ENCODE results near the gene PTPRC. TPM values are rescaled to one million over a fixed set of nuclear protein-coding genes. Genes with fewer than 3 reads are reported as not detected.

Gene PTPRC
- total RNA-seq, 2 donors from 2014 or later = 11.2 to 18.7 TPM

GRCh38 chr1:198681252-198681651 is 42.4 kb downstream of the PTPRC start:
- H3K9ac ChIP-seq (ENCODE audit: low read depth in 2 of 2, low read length in 2 of 2) = no peak overlapping the region
- H3K4me3 ChIP-seq = no peak overlapping the region
- peak overlapping the region; percentile 42 for H3K27ac ChIP-seq
- intact Hi-C loops (cut with DNase I) = no loop called here
- no peaks in the 10 kb centered on the region for H3K27me3 ChIP-seq
- no peak for DNase-seq
- no peaks in the 10 kb centered on the region for H3K9me3 ChIP-seq
- H3K4me1 ChIP-seq = no peaks in the 10 kb centered on the region
- H3K36me3 ChIP-seq = no peaks in the 10 kb centered on the region
- TF ChIP-seq CTCF (IDR thresholded peaks at IDR 0.05) = no peak

GRCh38 chr1:198681831-198682759 is 43.3 kb downstream of the PTPRC start:
- Histone ChIP-seq H3K36me3 (no peaks in the 10 kb centered on the region), H3K9me3 (no peaks in the 10 kb centered on the region), H3K27me3 (no peaks in the 10 kb centered on the region), H3K9ac (ENCODE audit: low read depth in 2 of 2, low read length in 2 of 2) (no peak overlapping the region), H3K4me3 (no peak overlapping the region), H3K27ac (peak overlapping the region; percentile 42), H3K4me1 (no peaks in the 10 kb centered on the region)
- TF ChIP-seq CTCF (IDR thresholded peaks at IDR 0.05) = no peak
- DNase-seq = peak; percentile 63
- intact Hi-C loops (cut with DNase I) = no loop called here

- no peaks in the 10 kb centered on the region for H3K4me1 ChIP-seq
- intact Hi-C loops (cut with DNase I) = no loop called here
- H3K9ac ChIP-seq (ENCODE audit: low read depth in 2 of 2, low read length in 2 of 2) = no peak overlapping the region
- H3K27me3 ChIP-seq = no peaks in the 10 kb centered on the region
- H3K36me3 ChIP-seq = no peaks in the 10 kb centered on the region
- no peak for TF ChIP-seq CTCF (IDR thresholded peaks at IDR 0.05)
- no peak for DNase-seq
- H3K9me3 ChIP-seq = no peaks in the 10 kb centered on the region
- H3K4me3 ChIP-seq = no peak overlapping the region
- peak overlapping the region; percentile 42 for H3K27ac ChIP-seq
Measured at GRCh38 chr1:198682850-198683249, 44.0 kb downstream of the PTPRC start.

GRCh38 chr1:198683449-198683848 is 44.6 kb downstream of the PTPRC start:
- intact Hi-C loops (cut with DNase I) = no loop called here

More at GRCh38 chr1:198683449-198683848, 44.6 kb downstream of the PTPRC start:
- Histone ChIP-seq H3K9me3 (no peaks in the 10 kb centered on the region), H3K4me3 (no peak overlapping the region), H3K27me3 (no peaks in the 10 kb centered on the region), H3K36me3 (no peaks in the 10 kb centered on the region), H3K27ac (peak overlapping the region; percentile 42), H3K4me1 (no peaks in the 10 kb centered on the region), H3K9ac (ENCODE audit: low read depth in 2 of 2, low read length in 2 of 2) (no peak overlapping the region)
- no peak for DNase-seq
- no peak for TF ChIP-seq CTCF (IDR thresholded peaks at IDR 0.05)

Data from colonic mucosa (tissue), 4 donors.